ENCODE data around the gene SMIM22. TPM values are rescaled to one million over a fixed set of nuclear protein-coding genes. Genes with fewer than 3 reads are reported as not detected.

Gene SMIM22
- total and polyA plus RNA-seq, 2 of the 8 experiments (the other 6 are each of a cell fraction or from before 2014, with no cell fraction given): not detected

DNA sequence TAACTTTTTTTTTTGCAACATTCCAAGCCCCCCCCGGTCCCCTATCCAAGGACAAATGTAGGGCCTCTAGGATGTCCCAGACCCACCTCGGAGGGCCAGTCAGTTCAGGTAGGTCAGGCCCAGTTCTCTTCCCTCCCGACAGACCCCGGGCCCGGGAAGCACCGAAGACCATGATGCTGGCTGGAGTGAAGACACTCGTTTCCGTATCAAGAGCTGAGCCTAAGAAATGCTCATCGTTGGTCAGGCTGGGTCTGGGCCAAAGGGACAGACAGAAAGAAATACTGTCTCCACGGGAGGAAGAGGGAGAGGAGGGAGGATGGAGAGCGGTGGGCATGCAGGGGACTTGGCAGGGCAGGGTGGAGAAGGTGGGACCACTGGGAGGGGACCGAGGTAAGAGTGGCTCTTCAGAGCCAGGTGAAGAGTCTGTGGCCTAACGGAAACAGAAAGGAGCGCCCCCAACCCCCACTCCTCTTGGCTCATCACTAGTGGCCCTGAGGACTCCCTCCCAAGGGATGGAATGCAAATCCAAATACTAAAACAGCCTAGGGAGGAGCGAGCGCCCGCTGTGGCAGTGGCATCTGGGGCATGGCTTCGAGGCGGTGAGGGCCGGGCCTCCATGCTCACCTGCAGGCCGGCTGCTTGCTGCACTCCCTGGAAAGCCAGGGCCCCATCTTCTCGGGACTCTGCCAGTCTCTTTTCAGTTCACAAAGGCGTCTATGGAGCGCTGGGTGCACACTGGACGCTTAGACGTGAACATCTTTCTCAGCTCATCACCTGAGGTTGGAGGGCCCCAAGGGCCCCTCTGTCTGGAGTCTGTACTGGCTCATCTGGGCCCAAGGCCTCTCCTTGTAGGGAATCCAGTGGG lies 9.0 kb downstream of the SMIM22 start:
- TF ChIP-seq NANOG (IDR thresholded peaks at IDR 0.05; ENCODE audit: insufficient read depth, low read depth, low read length, poor library complexity, severe bottlenecking) (no peak), EGR1 (IDR thresholded peaks at IDR 0.05; ENCODE audit: borderline replicate concordance, low read depth, low read length) (no peak)
- Histone ChIP-seq H3K79me2 (ENCODE audit: control insufficient read depth in 1 of 2, insufficient read depth in 2 of 2, low read length in 2 of 2) (no peaks in the 10 kb centered on the region), H3K4me2 (ENCODE audit: insufficient read depth in 1 of 2, low read depth in 2 of 2, low read length in 2 of 2) (no peak overlapping the region; a peak in 1 of 4 replicates), H3K27ac (ENCODE audit: low read depth, low read length) (no peak overlapping the region), H4K5ac (ENCODE audit: insufficient read length, low read depth, low read length) (no peak overlapping the region), H4K8ac (ENCODE audit: extremely low read depth, insufficient read depth, low read length) (no peak overlapping the region; the same call in 1 of the 2 replicates), H2AFZ (ENCODE audit: low read length) (no peak overlapping the region), H2BK15ac (ENCODE audit: low read length) (no peak overlapping the region), H2BK5ac (ENCODE audit: low read depth, low read length) (no peak overlapping the region), H3K27me3 (replicated peaks in 1 of 4; ENCODE audit: control insufficient read depth in 3 of 4, extremely low read depth in 1 of 4, insufficient read depth in 3 of 4, low read length in 3 of 4) (no peaks in the 10 kb centered on the region), H2BK20ac (ENCODE audit: low read length) (no peak overlapping the region), H3K4ac (replicated peaks; ENCODE audit: insufficient read length, low read depth, low read length) (no peak overlapping the region), H2BK120ac (replicated peaks; ENCODE audit: low read depth, low read length) (no peak overlapping the region), H3K56ac (replicated peaks; ENCODE audit: insufficient read length, low read depth, low read length) (no peak overlapping the region), H4K20me1 (replicated peaks in 1 of 2; ENCODE audit: control insufficient read depth in 1 of 2, insufficient read depth in 2 of 2, low read length in 2 of 2) (peaks cover 0 to 7% of the 10 kb centered on the region in 2 experiments), H2BK12ac (ENCODE audit: low read depth, low read length) (no peak overlapping the region), H3K36me3 (ENCODE audit: control insufficient read depth in 2 of 4, insufficient read depth in 4 of 4, low read length in 3 of 4) (peaks cover 3 to 26% (median 10%) of the 10 kb centered on the region in 4 experiments), H3K4me1 (replicated peaks in 1 of 4; ENCODE audit: control insufficient read depth in 3 of 4, insufficient read depth in 4 of 4, low read length in 3 of 4) (peaks cover 0 to 14% (median 8%) of the 10 kb centered on the region in 4 experiments; a peak in 4 of 7 replicates), H3K79me1 (ENCODE audit: low read depth, low read length) (no peaks in the 10 kb centered on the region), H3K23ac (ENCODE audit: insufficient read length) (no peak overlapping the region), H3K4me3 (ENCODE audit: extremely low read depth in 1 of 4, insufficient read depth in 2 of 4, low read depth in 3 of 4, low read length in 4 of 4) (no peak overlapping the region), H3K14ac (ENCODE audit: insufficient read length) (no peak overlapping the region), H3K23me2 (ENCODE audit: low read depth, low read length) (peaks cover 8% of the 10 kb centered on the region; the same call in 1 of the 2 replicates), H4K91ac (replicated peaks; ENCODE audit: insufficient read length, low read length) (no peak overlapping the region), H2AK5ac (ENCODE audit: low read depth, low read length) (no peak overlapping the region), H3K18ac (ENCODE audit: extremely low read depth, low read length) (no peak overlapping the region), H3K9me3 (ENCODE audit: insufficient read depth in 2 of 2, low read depth in 1 of 2, low read length in 1 of 2) (no peaks in the 10 kb centered on the region), H3K9ac (replicated peaks in 1 of 4; ENCODE audit: extremely low read depth in 1 of 4, low read depth in 3 of 4, low read length in 3 of 4) (no peak overlapping the region)
- 89% methylated on average over 26 of the region's 26 CpGs; no CpG with 5 or more reads in 1 of the 2 experiments for WGBS, 2 experiments (ENCODE audit: extremely low coverage in 1 of 2, insufficient coverage in 1 of 2, insufficient read length in 1 of 2, insufficient replicate concordance in 2 of 2, low coverage in 1 of 2, low lambda C conversion rate in 2 of 2, missing lambda C conversion rate in 1 of 2)
- no peak for FAIRE-seq
- no peak for DNase-seq (ENCODE audit: low read depth in 1 of 2, low spot score in 2 of 2)
- ChIA-PET POLR2A (ENCODE audit: partially characterized antibody) (interaction anchor here (1.0 to 2.9 kb wide), 6 partner anchors 11 to 113 kb away, joined by 3 to 21 read pairs (median 4); partner anchors contain the start of genes ANKS3 and DNAAF8), CTCF (ENCODE audit: partially characterized antibody) (interaction anchor here (0.6 to 1.2 kb wide), 4 partner anchors 11 to 94 kb away, joined by 3 to 4 read pairs (median 3); no protein-coding TSS in a partner anchor)

Data from H1 (cell line).